ENCODE measurements around the gene ZBTB38.

Gene ZBTB38

DNA sequence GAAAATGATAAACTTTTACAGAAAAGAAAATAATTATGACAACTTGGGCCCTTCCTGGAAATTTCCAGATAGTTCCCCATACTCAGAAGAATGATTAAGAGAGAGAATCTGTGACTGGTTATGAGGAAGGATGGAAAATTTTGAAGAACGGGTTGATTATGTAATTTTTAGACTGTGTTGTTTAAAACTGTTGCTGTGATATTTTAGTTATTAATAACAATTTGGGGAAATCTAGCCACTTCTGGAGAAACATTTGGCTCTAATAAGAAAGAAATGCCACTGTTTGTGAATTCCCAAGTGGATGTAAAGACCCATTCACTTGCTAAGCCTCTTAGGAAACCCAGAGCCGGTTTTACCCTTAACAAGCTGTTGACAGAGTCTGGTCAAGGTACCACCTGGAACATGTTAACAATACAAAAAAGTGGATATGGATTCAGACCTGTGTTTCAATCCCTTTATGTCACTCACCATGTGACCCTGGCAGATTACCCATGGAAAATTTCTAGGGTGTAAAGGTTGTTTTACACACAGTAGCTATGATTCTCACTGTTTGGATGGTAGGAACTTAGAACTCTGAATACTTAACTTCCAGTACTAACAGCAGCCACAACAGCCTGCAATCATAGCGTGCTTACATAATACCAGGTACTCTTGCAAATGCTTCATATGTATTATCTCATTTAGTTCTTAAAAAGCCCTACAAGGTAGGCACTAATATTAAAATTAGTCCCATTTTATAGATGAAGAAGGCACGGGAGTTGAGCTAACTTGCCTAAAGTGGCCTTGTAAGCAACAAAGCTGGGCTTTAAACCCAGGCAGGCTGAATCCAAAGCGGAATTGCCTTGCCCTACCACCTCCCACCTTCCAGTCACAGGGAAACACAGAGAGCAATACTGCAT lies 32.0 kb downstream of the ZBTB38 start:
- no peak overlapping the region for H2AFZ ChIP-seq (ENCODE audit: insufficient read depth, low read length, poor library complexity)
- no peak overlapping the region for H2BK120ac ChIP-seq (ENCODE audit: insufficient read depth, low read length, poor library complexity)
- H3K18ac ChIP-seq (ENCODE audit: low read length): no peak overlapping the region
- peak overlapping the region; percentile 23 for H4K8ac ChIP-seq (ENCODE audit: low read depth, low read length)
- no peak overlapping the region for H4K12ac ChIP-seq (ENCODE audit: low read depth, low read length)
- H3K79me1 ChIP-seq (ENCODE audit: low read length): peaks cover 13% of the 10 kb centered on the region
- no peak overlapping the region for H3K4me2 ChIP-seq (ENCODE audit: low read length)
- H3K9ac ChIP-seq (ENCODE audit: low read length): no peak overlapping the region
- H2BK12ac ChIP-seq (ENCODE audit: low read length): no peak overlapping the region
- no peak overlapping the region for H3K23ac ChIP-seq (ENCODE audit: low read length)
- H2BK5ac ChIP-seq (ENCODE audit: low read depth, low read length, poor library complexity): no peak overlapping the region
- H3K27ac ChIP-seq (ENCODE audit: low read depth, low read length): peak overlapping the region; percentile 8
- no peaks in the 10 kb centered on the region for H3K27me3 ChIP-seq (ENCODE audit: insufficient read depth, low read length)
- no peak overlapping the region for H3K14ac ChIP-seq (ENCODE audit: low read length)
- H3K36me3 ChIP-seq (ENCODE audit: control insufficient read depth in 1 of 2, insufficient read depth in 2 of 2, low read length in 2 of 2): peaks cover 8 to 13% of the 10 kb centered on the region in 2 experiments
- H3K4me1 ChIP-seq (ENCODE audit: control insufficient read depth in 1 of 2, insufficient read depth in 2 of 2, low read length in 2 of 2): peaks cover 0 to 2% of the 10 kb centered on the region in 2 experiments
- H3K4ac ChIP-seq (ENCODE audit: low read depth, low read length): no peak overlapping the region
- DNase-seq: peak in 1 of 2 donors; percentile 48
- H2AK5ac ChIP-seq (ENCODE audit: low read length): no peak overlapping the region
- WGBS (ENCODE audit: extremely low coverage, insufficient coverage, insufficient read length): 100% methylated on average over 1 of the region's 5 CpGs
- H3K4me3 ChIP-seq (ENCODE audit: low read depth, low read length): no peak overlapping the region
- H4K91ac ChIP-seq (ENCODE audit: low read depth, low read length): peak overlapping the region; percentile 74
- no peaks in the 10 kb centered on the region for H3K9me3 ChIP-seq (ENCODE audit: insufficient read depth, low read depth, low read length)
- peaks cover 6% of the 10 kb centered on the region for H3K79me2 ChIP-seq (ENCODE audit: control insufficient read depth, insufficient read depth, low read length, poor library complexity)

- no peaks in the 10 kb centered on the region for H3K9me3 ChIP-seq (ENCODE audit: insufficient read depth, low read depth, low read length)
- peaks cover 6% of the 10 kb centered on the region for H3K79me2 ChIP-seq (ENCODE audit: control insufficient read depth, insufficient read depth, low read length, poor library complexity)
Observed at GRCh38 chr3:141401095-141401494, 32.8 kb downstream of the ZBTB38 start.

DNA sequence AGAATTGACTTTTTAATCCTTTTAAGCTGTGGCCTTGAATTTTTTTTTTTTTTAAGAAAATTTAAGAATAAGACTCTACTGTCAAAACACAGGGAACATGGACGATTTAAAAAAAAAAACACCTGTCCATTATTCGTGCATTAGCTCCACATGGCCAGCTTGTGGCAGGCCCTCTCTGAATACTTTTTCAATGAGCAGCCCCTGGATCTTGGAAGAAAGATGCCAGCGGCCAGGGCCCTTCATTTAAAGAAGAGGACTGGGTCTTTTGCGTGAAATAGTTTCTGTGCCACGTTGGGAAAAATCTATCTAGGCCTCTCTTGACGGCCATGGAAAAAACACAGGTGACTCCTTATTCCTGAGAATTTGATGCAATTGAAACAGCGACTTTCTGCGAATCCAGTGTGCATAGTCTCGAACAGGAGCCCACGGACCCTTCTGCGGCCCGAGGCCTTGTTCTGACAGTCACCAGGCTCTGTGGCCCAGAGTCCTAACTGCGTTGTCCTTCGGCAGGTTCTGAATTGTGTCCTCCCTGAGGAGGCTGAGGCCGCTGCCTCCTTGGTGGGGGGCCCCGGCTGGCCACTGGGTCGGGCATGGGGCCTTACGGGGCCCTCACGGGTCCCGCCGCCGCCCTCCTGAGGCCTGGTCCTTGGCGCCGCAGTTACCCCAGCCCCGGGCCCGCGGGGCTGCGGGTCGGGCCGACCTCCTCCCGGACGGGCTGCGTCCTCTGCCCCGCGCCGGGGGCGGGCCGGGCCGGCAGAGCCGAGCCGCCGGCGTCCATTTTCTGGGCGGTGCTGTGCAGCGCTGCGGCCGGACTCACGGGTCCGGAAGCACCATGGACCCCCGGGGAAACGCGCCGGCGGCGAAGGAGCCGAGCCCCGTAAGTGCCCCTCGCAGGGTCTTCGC lies 33.5 kb downstream of the ZBTB38 start:
- Histone ChIP-seq H2BK120ac (ENCODE audit: insufficient read depth, low read length, poor library complexity) (peak overlapping the region; percentile 97), H3K27me3 (ENCODE audit: insufficient read depth, low read length) (no peaks in the 10 kb centered on the region), H3K79me2 (ENCODE audit: control insufficient read depth, insufficient read depth, low read length, poor library complexity) (peaks cover 6% of the 10 kb centered on the region), H3K4me1 (ENCODE audit: control insufficient read depth in 1 of 2, insufficient read depth in 2 of 2, low read length in 2 of 2) (peaks cover 0 to 2% of the 10 kb centered on the region in 2 experiments), H2BK12ac (ENCODE audit: low read length) (peak overlapping the region; percentile 21), H3K4me2 (ENCODE audit: low read length) (peak overlapping the region; percentile 64), H3K4me3 (ENCODE audit: low read depth, low read length) (peak overlapping the region; percentile 77), H3K4ac (ENCODE audit: low read depth, low read length) (peak overlapping the region; percentile 95), H3K27ac (ENCODE audit: low read depth, low read length) (peak overlapping the region; percentile 92), H3K9me3 (ENCODE audit: insufficient read depth, low read depth, low read length) (no peaks in the 10 kb centered on the region), H2AFZ (ENCODE audit: insufficient read depth, low read length, poor library complexity) (peak overlapping the region; percentile 73), H3K79me1 (ENCODE audit: low read length) (peaks cover 13% of the 10 kb centered on the region), H2BK5ac (ENCODE audit: low read depth, low read length, poor library complexity) (peak overlapping the region; percentile 91), H4K91ac (ENCODE audit: low read depth, low read length) (peak overlapping the region; percentile 97), H3K9ac (ENCODE audit: low read length) (peak overlapping the region; percentile 85), H3K14ac (ENCODE audit: low read length) (peak overlapping the region; percentile 71), H3K23ac (ENCODE audit: low read length) (no peak overlapping the region), H3K18ac (ENCODE audit: low read length) (peak overlapping the region; percentile 21), H4K12ac (ENCODE audit: low read depth, low read length) (peak overlapping the region; percentile 71), H2AK5ac (ENCODE audit: low read length) (peak overlapping the region; percentile 15), H3K36me3 (ENCODE audit: control insufficient read depth in 1 of 2, insufficient read depth in 2 of 2, low read length in 2 of 2) (peaks cover 10 to 17% of the 10 kb centered on the region in 2 experiments), H4K8ac (ENCODE audit: low read depth, low read length) (peak overlapping the region; percentile 98)
- DNase-seq: peak; percentile 46 to 65
- WGBS (ENCODE audit: extremely low coverage, insufficient coverage, insufficient read length): no CpG with 5 or more reads among the region's 59 CpGs

More at GRCh38 chr3:141401095-141401494, 32.8 kb downstream of the ZBTB38 start:
- Histone ChIP-seq H3K23ac (ENCODE audit: low read length) (no peak overlapping the region), H3K36me3 (ENCODE audit: control insufficient read depth in 1 of 2, insufficient read depth in 2 of 2, low read length in 2 of 2) (peaks cover 10 to 13% of the 10 kb centered on the region in 2 experiments), H2BK5ac (ENCODE audit: low read depth, low read length, poor library complexity) (no peak overlapping the region), H3K9ac (ENCODE audit: low read length) (no peak overlapping the region), H3K4me2 (ENCODE audit: low read length) (no peak overlapping the region), H4K8ac (ENCODE audit: low read depth, low read length) (no peak overlapping the region), H2BK120ac (ENCODE audit: insufficient read depth, low read length, poor library complexity) (no peak overlapping the region), H4K91ac (ENCODE audit: low read depth, low read length) (no peak overlapping the region), H2BK12ac (ENCODE audit: low read length) (no peak overlapping the region), H3K4me3 (ENCODE audit: low read depth, low read length) (no peak overlapping the region), H3K27me3 (ENCODE audit: insufficient read depth, low read length) (no peaks in the 10 kb centered on the region), H3K18ac (ENCODE audit: low read length) (no peak overlapping the region), H3K14ac (ENCODE audit: low read length) (no peak overlapping the region), H3K79me1 (ENCODE audit: low read length) (peaks cover 13% of the 10 kb centered on the region), H2AFZ (ENCODE audit: insufficient read depth, low read length, poor library complexity) (no peak overlapping the region), H4K12ac (ENCODE audit: low read depth, low read length) (no peak overlapping the region), H3K27ac (ENCODE audit: low read depth, low read length) (no peak overlapping the region), H3K4ac (ENCODE audit: low read depth, low read length) (no peak overlapping the region), H2AK5ac (ENCODE audit: low read length) (no peak overlapping the region), H3K4me1 (ENCODE audit: control insufficient read depth in 1 of 2, insufficient read depth in 2 of 2, low read length in 2 of 2) (peaks cover 0 to 2% of the 10 kb centered on the region in 2 experiments)
- no CpG with 5 or more reads among the region's 1 CpG for WGBS (ENCODE audit: extremely low coverage, insufficient coverage, insufficient read length)
- no peak for DNase-seq

- peak overlapping the region; percentile 97 for H4K91ac ChIP-seq (ENCODE audit: low read depth, low read length)
- peak overlapping the region; percentile 46 for H2AK5ac ChIP-seq (ENCODE audit: low read length)
- H3K9me3 ChIP-seq (ENCODE audit: insufficient read depth, low read depth, low read length): no peaks in the 10 kb centered on the region
- peak overlapping the region; percentile 97 for H2BK120ac ChIP-seq (ENCODE audit: insufficient read depth, low read length, poor library complexity)
- peaks cover 10 to 14% of the 10 kb centered on the region in 2 experiments for H3K36me3 ChIP-seq (ENCODE audit: control insufficient read depth in 1 of 2, insufficient read depth in 2 of 2, low read length in 2 of 2)
- H2BK12ac ChIP-seq (ENCODE audit: low read length): peak overlapping the region; percentile 76
- peaks cover 0 to 2% of the 10 kb centered on the region in 2 experiments for H3K4me1 ChIP-seq (ENCODE audit: control insufficient read depth in 1 of 2, insufficient read depth in 2 of 2, low read length in 2 of 2)
- peak overlapping the region; percentile 93 for H4K12ac ChIP-seq (ENCODE audit: low read depth, low read length)
- peak overlapping the region; percentile 85 for H3K9ac ChIP-seq (ENCODE audit: low read length)
- peak overlapping the region; percentile 91 for H2BK5ac ChIP-seq (ENCODE audit: low read depth, low read length, poor library complexity)
- peak overlapping the region; percentile 71 for H3K14ac ChIP-seq (ENCODE audit: low read length)
- H3K4me3 ChIP-seq (ENCODE audit: low read depth, low read length): peak overlapping the region; percentile 77
- H3K4me2 ChIP-seq (ENCODE audit: low read length): peak overlapping the region; percentile 64
- H3K4ac ChIP-seq (ENCODE audit: low read depth, low read length): peak overlapping the region; percentile 95
- peak overlapping the region; percentile 87 for H3K18ac ChIP-seq (ENCODE audit: low read length)
- peak; percentile 88 to 91 for DNase-seq
- H2AFZ ChIP-seq (ENCODE audit: insufficient read depth, low read length, poor library complexity): peak overlapping the region; percentile 73
- peak overlapping the region; percentile 98 for H4K8ac ChIP-seq (ENCODE audit: low read depth, low read length)
- H3K27ac ChIP-seq (ENCODE audit: low read depth, low read length): peak overlapping the region; percentile 92
- H3K79me2 ChIP-seq (ENCODE audit: control insufficient read depth, insufficient read depth, low read length, poor library complexity): peaks cover 6% of the 10 kb centered on the region
- no peak overlapping the region for H3K23ac ChIP-seq (ENCODE audit: low read length)
- peaks cover 13% of the 10 kb centered on the region for H3K79me1 ChIP-seq (ENCODE audit: low read length)
- no peaks in the 10 kb centered on the region for H3K27me3 ChIP-seq (ENCODE audit: insufficient read depth, low read length)
- no CpG with 5 or more reads among the region's 58 CpGs for WGBS (ENCODE audit: extremely low coverage, insufficient coverage, insufficient read length)
Observed at GRCh38 chr3:141402476-141403171, 34.3 kb downstream of the ZBTB38 start.
